NCI-H82 treated with DMSO at 0.1 percent for 48 hours (cell line): Measurements from ENCODE around the gene DPT.

Experiments
- DNase-seq: peaks from one replicate; lab custom pipeline; 2025; ENCODE audit not compliant: unreplicated experiment; lab: John Stamatoyannopoulos, UW

DPT gene

DNA sequence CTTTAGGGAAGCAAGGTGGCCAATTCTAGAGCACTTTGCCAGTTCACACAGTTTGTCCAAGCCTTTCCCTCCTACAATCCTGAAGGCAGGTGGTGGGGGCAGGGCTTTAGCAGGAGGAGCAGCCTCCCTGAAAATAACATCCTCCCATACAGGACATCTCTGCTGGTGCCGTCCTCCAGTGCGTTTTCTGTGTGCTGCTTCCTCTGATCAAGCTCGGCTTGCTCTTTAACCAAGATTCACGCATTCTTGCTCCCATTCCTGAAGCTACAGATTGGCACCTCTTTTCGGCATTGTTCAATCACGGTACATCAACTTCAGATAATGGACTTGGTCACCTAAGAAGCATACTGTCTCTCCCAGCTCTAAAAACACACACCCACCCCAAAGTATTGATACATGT is 7.5 kb upstream of the DPT start:
- no peak for DNase-seq

DNA sequence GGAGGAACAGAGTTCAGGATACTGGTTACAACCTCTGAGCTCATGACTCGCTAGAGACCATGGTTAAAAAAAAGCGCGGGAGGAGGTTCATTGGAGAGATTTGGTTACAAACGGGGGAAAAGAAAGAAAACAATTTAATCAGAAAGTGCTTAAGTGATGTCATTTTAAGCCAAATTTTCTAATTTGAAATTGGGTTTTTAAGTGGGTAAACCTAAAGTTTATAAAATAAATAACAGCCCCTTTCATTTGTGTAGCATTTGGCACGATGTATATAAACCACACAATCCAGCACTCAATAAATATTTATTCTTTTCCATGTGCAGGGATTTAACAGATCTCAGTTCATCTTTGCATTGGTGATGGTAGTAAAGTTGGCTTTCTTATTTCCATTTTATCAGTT is 7.0 kb upstream of the DPT start:
- DNase-seq, result no peak

DNA sequence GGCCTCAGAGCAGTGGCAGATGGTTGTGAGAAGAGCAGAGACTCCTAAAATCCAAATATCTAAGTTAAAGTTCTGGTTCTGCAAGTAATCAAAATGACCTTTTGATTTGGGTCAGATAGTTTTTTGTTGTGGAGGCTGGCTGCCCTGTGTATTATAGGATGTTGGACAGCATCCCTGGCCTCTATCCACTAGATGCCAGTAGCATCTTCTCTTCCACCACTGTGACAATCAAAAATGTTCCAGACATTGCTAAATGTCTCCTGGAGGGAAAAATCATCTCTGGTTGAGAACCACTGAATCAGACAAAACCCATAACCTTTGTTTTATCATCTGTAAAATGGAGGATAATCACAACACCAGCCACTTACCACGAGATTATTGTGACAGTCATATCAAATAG is 5.9 kb upstream of the DPT start:
- DNase-seq, result no peak

DNA sequence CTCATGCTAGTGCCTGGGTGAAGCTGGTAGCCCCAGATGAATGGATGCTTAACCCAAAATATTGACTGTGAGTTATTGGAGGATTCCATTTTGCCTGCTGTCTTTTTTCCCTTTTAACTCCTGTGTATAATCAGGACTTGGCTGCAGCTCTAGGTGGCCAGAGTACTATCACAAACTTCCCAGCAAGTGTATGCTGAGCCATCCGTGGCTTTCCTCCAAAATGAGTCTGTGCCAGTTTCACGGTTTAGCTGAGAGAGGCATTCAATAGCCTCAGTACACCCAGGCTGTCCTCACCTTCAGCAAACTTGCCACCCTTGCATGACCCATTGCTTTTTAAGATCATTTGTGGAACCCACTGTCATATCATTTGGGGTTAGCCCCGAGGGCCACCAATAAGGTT is 5.3 kb upstream of the DPT start:
- DNase-seq, result no peak

DNA sequence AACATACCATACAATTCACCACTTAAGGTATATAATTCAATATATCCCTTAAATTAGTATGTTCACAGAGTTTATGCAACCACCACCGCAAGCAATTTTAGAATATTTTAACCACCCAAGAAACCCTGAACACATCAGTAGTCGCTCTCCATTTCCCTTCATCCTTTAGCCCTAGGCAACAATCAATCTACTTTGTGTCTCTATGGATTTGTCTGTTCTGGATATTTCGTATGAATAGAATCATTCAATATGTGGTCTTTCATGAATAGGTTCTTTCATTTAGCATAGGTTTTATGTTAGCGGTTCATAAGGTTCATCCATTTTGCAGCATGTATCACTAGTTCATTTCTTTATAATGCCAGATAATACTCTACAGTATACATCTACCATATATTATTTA is 4.2 kb upstream of the DPT start:
- no peak for DNase-seq

DNA sequence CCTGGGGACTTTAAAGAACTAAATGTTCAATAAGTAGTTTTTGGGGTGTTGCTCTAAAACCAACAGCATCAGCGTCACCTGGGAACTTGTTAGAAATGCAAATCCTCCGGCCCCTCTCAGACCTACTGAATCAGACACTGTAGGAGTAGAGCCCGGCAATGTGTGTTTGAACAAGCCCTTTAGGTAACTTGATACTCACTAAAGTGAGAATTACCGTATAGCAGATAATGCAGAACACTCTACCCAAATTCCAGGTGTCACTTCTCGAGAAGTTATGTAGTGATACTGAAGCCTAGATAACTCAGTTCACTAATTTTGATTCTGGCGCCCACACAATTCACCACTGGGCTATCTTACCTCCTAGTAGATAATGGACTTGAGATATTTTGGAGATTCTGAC is 3.7 kb upstream of the DPT start:
- no peak for DNase-seq

DNA sequence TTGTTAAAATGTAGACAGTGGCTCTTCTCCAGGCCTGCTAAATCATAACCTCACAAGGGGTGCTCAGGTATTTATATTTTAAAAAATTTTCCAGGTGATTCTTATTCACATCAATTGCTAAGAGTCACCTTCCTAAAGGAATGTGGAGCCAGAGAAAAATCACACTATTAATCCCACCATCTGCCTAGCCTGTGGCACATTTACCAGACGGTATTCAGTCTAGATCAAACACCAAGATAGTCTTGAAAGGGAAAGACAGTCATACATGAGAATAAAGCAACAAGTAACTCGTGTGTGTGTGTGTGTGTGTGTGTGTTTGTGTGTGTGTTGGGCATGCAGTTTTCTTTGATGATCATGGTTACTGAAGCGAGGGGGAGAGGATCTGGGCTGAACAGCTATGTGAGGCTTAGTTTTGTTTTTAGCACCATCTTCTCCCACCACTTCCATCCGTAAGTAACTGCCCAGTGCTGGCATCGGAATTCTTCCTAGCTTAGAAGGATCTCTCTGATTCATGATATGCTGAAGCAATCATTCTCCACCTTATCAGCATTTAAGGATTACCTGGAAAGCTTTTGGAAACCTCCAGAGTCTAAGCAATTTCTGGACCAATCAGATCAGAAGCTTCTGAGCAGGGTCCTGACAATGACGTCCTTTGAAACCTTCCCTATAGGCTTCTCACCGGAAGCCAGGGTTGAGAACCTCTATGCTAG is 2.4 kb upstream of the DPT start:
- no peak for DNase-seq

DNA sequence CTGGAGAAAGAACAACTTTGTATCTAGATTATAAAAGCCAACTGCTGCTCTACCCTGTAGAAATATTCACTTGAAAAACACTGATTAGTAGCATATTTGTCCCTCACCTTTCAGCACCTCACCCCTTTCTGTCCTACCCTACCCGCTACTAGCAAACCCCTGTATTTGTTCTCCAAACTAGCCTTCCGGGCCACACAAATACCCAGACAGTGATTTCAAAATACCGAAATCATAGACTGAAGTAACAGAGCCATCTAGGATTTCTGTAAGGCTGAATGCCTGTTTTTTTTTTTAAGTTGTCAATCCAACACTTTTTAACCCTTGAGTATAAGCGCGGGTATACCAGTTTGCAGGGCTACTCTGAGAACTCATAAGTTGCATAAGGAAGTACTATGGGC is 398 bp upstream of the DPT start:
- no peak for DNase-seq

DNA sequence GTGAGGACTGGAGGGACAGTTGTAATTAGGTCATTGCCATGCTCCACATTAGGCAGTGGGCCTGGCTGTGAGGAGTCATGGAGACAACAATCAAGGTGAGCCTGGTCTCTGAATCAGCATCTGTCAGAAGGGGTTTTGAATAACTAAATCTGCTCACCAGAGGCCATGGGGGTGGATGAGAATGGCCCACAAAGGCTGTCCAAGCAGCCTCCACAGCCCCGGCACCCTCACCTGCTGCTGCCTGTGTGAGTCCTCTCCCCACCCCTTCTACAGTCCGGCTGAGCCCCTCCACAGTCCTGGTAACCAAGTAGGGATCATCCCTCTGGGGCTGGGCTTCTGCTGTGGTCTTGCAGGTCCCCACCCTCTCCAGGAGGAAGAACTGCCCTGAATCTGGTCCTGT is 2.3 kb downstream of the DPT start:
- DNase-seq, result no peak

DNA sequence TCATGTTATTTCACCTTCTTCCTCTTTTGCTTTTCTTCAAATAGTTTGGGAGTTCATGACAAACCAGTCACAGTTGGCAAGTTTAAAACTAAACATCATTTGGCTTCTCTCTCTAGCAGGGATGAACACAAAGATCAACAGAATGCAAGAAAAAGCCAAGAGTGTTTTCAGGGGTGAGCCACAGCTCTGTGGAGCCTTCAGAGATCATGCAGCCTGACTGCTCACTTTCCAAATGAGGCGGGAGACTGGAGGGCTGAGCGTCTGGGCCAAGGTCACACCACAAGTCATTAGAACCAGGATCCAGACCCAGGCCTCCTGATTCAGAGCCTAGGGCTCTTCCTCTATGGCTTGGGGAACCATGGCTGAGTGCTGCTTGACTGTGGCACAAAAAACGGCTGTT is 2.7 kb downstream of the DPT start:
- no peak for DNase-seq

DNA sequence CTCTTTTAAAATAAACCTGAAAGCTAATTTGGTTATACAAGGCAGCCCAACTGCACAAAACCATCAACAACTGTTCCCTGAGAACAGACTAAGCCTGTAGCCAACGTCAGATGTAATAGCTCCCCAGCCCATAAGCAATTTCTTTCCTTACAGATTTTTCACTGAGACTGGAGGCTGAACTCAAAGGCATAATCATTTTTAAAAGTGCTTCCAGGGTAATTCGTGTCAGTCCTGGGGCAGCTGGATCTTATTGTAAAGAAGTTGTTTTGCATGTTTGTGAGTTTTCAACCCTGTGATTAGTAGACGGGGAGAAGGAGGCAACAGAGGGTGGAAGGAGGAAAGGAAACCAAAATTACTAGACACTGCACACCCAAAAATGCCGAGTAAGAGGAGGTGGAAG is 3.2 kb downstream of the DPT start:
- DNase-seq, result no peak

DNA sequence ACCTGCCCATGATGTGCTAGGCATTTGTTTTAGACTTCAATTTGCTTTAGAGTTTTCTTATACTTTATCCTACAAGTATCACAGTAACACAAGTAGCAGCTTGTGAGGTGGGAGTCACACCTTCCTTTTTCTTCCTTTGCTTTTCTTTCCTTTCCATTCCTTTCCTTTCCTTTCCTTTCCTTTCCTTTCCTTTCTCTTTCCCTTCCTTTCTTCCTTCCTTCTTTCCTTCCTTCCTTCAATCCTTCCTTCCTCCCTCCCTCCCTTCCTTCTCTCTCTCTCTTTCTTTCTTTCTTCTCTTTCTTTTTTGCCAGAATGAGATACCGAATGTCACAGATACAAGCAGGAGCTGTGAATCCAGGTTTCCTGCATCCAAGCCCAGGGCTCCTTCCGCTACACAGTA is 3.9 kb downstream of the DPT start:
- no peak for DNase-seq

DNA sequence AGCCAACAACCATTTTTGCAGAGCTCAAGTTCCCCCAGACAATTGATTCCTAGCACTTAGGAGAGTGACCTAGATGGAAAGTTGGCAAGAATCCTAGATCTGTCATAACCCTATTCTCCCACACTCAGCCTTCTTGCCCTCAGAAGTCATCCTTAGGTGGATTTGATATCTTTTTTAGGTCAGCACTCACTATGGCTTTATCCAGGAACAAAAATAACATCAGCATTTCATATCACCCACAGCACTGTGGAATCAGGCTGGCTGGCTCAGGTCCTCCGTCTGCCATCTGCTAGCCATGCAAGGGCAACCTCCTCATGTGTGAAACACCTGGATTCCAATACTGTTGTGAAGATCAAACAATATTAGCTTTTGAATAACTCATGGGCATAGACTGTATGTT is 6.0 kb downstream of the DPT start:
- no peak for DNase-seq

DNA sequence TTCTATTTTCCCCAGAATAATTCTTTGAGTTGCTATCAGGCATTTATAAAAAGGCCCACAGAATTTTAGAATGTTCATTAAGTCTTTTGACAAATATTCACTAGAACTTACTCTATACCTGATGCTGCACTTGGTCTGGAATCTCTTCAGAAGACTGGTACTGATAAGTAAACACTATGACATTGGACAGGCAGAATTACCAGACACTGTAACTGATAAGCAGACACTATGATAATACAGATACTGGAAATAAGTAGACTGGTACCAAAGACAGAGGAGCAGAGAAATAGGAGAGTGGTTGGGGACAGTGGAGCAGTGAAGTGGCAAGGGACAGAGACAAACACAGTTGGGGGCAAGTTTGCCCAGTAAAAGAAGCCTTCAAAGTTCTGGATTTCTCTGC is 8.2 kb downstream of the DPT start:
- DNase-seq, result no peak

DNA sequence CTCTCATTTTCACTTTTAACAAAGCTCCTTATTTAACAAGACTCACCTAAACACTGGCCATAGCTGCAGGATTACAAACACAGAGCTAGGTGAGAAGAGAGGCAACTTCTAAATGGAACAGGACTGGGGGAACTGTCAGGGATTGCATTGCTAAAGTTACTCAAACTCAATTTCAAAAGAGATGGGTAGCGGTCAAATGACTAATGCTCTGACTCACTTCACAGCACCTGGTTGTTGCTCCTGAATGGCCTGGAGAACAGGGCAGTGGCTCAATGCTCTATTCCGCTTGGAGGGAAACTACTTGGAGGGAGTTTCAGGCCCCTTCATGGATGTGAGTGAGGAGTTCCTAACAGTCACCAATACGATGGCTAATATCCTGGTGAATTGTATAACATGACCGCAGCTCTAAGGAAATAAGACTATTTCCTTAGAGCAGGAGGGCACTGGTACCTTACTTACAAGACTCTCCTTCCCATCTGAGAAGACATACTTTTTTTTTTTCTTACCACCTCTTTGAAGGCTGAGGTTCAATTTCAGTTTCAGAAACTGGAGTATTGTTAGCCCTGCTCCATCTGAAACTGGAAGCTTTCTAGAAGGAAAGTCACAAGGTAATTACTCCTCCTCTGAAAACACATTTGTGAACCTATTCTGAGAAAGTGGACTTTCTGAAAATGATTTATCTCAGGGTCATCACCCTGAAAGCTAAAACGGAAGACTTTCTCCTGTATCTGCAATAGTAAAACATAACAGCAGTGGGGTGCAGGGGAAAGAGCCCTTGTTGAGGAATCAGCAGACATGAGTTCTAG is 9.5 kb downstream of the DPT start:
- DNase-seq, result no peak

DNA sequence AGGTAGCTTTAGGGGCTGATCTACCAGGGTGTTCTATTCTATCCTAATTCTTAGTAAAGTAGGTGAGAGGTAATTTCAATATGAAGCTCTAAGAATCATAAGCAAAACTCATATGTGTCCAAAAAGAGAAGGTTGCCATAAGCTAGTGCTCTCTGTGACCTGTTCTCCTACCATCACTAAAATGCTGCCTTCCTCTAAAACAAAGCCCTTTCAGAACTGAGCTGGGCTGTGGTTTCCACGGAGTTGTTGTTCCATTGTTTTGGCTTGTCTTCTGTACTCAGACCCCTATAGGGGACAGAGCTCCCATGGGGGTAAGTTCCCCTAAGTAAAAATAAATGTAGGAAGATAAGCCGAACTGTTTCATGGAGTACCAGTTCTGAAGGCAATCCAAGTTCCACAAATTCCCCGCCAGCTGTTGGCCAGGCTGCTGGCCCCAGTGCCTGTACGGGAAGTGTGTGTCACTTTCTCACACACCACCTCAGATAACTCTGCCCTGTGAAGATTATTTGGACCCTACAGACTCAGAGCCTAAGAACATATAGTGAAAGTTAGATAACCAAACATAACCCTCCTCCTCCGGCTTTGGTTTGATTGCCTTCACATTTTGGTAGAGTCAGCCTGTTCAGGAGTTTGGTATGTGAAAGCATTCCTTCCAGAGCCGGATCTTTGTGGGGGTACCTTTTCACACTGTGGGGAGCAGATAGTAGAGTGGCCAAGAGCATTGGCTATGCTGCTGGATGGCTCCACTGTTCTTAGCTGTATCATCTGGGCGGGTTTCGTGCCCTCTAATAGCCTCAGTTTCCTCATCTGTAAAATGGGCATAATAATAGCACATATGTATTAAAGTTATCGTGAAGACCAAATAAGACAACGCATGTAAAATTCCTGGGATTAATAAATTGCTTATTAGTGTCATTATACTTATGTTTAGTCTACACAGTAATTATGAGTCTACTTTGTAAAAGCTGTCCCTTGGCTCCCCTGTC is 10.8 kb downstream of the DPT start:
- no peak for DNase-seq

DNA sequence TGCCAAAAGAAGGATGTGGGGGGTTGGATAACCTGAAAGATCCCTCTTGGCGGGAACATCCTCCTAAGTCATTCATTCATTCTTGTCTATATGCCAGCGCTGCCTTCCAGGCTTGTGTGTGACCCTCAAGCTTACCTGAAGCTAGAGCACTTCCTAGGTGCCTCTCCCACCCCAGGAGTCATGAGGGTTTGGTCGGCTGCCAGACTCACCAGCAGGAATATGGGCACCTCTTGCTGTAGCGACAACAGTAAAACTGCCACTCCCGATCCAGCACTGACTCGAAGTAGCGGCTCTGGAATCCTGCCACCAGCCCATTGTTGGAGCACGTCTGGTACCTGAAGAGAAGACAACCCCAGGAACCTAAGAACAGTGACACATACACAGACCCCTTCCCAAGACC is 15.0 kb downstream of the DPT start:
- DNase-seq, result no peak

DNA sequence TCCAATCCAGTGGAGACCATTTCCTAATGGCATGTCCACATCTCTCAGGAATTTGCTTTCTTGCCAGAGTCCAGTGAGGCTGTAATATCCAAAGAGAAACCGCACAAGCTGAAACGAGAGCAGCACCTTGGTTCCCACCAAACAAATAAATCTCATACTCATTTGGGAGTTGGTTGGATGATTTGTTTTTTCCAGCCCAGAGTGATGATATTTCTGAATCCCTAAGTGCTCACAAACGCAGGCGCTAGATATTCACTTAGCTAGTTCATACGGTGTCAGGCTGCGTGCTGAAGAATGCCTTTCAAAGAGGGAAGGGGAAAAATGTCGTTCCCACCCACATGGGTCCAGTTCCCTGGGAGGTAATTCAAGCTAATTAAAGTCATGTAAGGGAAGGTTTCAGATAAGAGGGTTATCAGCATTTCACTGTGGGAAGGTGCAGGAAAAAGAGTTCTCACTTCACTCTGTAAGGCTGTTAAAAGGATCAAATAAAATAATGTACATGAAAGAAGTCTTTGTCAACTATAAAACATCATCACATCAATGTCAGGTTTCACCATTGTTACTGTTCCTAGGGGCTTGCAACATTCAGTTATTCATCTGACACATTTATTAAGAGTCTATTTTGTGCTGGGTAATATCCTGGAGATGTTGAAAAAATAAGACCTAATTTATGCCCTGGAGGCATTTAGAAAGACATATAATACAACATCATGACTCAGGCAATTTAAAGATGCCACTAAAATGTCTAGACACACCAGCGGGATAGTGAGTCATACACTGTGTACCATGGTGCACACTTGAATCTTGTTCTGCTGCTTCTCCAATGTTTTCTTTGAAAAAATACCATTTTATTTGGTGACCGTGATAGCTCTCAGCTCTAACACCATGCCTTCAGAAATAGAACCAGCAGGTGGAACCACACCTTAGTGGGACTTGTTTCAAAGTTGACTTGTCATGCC is 19.3 kb downstream of the DPT start:
- no peak for DNase-seq

DNA sequence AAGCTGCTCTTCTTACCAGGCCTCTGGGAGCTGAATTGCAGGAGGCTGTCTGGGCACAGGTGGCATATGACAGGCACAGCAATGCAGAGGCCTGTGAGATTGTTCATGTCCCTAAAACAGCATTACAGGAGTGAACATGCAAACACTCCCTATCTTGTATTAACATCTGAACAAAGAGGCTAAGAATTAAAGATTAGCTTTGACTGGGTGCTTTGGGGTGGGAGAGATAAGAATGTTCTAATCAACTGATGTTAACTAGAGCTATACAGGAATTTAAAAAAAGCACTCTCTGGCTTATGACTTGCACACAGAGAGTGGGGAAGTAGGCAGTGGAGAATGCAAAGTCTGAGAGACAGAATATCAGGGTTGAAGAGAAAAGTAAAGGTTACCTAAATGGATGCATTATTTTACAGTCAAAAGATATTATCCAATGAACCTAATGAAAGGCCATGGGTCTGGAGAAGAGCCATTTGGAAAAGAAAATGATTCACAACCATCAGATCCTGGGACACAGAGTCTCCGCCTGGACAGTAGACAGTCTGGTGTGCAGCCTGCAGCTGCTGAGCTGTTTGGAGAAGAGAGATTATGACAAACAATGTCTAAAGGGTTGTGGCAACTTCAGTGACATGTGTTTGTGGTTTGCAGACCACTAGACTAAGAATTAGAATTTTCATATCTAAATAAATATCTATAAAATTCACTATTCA is 20.2 kb downstream of the DPT start:
- no peak for DNase-seq
